Embryonic facial prominence (tissue), 1 donor: ENCODE results near the gene AKT3.

ENCODE experiments used
- DNase-seq: peaks from one replicate; pipeline ENCODE4 v3.0.0-alpha.2; 2016; ENCODE audit errors: extremely low spot score

The AKT3 gene

DNA sequence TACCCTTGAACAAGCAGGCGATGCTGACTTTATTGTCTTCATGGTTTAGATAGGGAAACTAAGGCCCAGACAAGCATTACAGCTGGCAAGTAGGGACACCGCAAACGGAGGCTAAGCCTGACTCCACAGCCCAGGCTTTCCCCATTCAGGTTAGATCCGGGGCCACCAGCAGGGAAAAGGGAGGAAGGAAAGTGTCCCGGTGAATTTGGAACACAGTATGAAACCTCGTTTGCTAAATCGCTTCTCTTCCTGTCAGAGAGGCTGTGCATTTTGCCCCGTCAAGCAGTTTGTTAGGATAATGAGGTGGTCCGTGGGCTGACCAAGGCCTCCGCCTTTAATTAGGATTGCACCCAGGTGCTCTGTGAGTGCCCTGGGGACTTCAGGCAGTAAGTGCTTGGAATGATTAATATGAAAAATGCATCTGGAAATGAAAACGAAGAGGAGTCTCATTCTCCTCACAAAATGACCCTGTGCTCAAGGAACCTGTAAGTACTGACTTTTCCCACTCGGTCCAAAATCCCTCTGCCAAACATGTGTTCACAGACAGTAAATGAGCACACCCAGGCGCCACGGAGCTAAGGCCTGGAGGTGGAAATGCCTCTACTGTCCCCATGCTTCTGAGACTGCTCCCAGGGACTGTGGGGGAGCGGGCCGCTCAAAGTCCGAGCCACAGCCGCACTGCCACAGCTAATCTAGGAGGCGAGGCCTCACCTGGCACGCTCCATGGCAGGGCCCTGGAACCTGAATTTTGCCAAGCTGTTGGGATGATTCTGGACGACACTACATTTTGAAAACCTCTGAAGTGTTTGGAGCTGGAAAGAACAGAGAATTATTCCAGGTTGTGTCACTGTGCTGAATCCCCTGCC is 360.1 kb downstream of the AKT3 start:
- DNase-seq, result no peak

DNA sequence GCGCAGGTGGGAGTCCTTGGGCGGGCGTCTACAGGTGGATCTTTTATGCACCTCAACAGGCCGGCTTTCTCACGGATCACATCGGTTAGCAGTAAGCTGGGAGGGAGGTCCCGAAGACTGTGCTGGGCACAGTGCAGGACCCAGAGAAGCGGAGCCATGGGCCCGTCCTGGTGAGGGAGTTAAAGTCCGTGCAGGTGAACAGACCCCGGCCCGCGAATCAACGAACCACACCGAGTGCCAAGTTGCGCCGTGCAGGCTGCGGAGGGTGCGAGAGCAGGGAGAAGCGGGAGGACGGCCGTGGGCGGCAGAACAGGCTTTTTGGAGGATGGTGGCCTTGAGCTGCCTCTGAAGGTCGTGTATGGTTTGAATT is 360.9 kb downstream of the AKT3 start:
- no peak for DNase-seq

DNA sequence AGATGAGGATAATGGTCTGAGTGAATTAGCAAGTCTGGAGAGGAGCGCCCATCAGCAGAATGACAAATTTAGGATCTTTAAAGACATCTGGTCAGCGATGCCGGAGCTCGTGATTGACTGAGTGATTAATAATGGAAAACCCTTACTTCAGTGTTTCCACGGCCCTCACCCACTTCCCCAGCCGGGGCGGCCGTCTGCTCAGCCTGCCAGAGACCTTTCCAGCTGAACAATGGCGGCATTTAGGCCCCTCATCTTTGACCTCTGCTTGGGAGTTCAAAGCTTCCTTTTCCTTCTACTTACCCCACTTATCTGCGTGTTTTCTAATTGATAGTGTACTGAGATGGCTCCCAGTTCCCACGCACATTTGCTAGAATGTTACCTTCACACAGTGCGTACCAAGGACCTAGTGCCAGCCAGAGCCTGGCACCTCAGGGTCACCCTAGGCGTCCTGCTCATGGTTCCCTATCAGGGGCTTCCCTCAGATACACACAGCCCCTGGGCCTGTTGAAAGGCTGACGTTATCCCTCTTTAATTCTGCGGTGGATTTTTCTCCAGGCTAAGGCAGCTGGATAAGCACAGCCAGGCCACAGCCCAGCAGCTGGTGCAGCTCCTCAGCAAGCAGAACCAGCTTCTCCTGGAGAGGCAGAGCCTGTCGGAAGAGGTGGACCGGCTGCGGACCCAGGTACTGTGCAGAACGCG is 361.4 kb downstream of the AKT3 start:
- no peak for DNase-seq

DNA sequence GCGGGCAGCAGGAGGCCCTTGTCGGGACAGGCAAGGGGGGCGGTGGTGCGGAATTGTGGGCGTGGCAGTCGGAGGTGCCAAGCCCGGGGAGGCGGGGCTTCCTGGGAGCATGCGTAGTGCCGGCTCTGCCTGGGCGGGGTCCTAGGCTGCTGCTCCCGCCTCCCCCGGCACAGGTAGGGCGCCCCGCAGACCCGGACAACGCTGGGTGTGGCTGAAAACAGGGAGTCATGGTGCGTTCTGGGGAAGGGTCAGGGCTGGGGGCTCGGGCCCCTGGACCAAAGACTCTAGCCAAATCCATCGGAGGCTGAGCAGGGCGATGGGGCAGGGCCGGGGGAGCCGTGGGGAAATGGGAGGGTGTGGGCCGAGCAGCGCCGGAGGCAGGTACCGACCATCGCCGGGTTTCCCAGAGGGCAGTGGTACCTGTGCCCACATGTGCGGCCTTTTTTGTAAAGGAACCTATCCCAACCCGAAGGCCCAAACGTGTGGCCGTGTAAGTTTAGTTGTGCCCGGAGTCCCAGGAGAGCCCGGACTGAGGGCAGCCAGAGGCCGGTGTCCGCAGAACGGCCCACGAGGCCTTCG is 362.3 kb downstream of the AKT3 start:
- DNase-seq, result no peak

DNA sequence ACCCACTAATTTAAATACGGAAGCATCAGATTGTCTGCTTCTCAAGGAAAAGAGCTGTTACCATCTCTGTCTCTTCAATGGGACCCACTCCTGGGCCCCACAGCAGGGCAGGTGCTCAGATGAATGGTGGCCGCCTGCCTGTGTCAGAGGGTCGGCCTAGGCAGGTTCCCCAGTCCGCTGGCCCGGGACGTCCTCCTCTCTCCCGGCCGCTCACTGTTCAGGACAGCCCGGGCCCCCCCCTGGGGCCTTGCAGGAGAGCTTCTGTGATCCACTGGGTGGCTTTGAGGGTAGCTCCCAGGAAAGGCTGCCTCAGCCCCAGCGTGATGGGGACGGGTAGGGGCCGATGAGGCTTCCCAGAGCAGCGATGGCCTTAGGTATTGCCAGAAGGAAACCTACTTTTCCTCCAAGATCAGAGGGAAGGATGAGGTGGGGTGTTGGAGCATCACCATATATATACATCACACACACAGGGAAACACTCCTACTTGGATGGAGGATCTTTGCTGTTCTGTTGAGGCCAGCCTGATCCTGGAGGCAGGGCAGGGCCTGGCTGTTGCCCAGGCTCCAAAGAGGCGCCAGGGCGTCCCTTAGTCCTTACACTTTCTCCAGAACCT is 362.9 kb downstream of the AKT3 start:
- no peak for DNase-seq

DNA sequence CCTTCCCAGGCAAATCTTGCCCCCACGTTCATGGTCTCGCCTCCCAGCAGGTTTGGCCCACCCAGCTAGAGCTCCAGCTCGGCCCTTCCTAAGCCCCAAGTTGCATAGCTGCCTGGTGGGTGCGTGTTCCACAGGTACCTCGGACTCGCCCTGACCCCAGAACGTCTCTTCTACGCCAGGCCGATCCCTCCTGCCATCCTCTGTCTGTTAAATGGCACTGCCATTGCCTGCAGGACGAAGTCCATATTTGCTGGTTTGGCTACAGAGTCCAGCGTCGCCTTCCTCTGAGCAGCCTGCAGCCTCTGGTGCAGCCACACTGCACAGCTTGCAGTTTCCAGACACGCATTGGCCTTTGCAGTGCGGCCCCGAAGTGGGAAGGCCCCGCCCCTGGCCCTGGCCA is 366.1 kb downstream of the AKT3 start:
- DNase-seq, result no peak

DNA sequence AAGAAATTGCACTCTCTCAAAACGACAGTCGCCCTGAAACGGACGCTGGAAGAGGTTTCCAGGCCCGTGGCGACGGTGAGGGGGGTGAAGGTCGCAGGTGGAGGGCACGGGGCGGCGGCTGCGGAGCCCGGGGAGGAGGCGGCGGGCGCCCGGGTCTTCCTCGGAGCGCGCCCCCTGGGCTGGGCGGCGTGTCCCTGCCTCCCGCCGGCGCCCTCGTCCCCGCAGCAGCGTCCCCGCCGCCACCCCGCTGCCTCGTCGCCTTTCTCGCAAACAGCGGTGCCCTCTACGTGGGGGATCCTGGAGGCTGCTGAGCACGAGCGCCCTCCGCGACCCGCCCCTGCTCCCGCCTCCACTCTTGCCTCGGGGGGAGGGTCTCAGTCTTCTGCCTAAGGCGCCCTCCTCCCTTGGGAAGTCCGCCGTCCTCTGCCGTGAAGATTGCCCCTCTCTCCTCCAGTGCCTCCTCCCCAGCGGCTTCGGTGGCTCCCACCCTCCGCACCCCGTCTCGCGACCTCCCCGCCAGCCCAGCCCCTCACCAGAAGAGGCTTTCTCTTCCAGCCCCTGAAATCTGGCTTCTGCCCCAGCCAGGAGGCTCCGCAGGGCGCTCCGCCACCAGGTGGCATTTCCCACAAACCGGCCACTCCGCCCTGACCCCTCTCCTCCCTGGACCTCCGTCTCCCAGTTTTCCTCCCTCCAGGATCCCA is 366.8 kb downstream of the AKT3 start:
- DNase-seq, result no peak

DNA sequence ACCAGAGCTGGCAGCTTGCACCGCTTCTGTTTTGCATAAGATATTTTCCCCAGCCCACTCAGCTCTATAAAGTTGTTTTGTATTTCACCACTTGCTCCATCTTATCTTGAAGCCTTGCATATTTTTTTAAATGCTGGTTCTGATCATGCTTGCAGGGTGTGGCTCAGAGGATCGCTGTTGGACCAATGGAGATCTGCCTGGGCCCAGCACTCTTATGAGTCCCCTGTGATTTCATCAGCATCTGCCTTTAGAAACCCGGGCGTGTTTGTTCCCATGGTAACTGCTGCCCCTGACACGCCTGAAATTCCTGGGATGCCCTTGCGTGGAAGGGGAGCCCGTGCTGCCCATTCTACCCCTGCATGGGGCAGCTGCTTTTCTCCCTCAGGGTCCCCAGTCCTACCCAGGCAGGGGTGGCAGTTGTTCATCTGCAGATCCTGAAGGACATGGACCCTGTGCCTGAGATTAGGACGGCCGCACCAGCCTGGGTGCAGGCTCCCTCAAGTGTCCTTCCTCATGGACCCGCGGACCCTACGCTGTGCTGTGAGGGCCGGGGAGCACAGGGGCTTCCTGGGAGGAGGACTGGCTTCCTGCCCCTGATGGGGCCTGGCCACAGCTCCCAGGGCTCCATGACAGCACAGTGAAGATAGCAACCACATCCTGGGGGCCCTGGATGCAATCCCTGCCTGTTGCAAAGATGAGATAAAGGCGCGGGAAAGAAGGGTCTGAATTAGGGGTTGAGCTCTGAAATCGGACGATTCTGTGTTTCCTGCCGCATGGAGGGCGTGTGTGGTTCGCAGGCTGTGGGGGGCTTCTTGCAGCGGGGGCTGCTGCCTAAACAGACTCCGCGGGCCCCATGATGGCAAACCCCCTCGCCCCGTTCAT is 367.7 kb downstream of the AKT3 start:
- DNase-seq, result no peak

DNA sequence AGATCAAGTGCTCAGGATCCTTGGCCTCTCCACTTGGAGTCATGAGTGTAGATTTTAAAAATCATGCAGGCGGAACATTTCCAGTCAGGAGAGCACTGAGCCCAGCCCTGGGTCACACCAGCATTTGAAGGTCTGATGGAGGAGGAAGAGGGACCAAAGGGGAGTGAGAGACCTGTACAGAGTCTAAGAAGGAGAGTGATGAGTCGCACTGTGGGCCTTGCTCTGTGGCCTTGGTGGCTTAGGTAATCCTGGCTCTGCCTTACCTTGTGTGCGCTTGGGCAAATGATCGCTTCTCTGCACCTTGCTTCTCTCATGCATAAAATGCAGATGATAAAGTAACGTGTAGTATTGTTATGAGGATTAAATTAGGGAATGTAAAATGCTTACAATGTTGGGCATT is 368.9 kb downstream of the AKT3 start:
- DNase-seq, result no peak

DNA sequence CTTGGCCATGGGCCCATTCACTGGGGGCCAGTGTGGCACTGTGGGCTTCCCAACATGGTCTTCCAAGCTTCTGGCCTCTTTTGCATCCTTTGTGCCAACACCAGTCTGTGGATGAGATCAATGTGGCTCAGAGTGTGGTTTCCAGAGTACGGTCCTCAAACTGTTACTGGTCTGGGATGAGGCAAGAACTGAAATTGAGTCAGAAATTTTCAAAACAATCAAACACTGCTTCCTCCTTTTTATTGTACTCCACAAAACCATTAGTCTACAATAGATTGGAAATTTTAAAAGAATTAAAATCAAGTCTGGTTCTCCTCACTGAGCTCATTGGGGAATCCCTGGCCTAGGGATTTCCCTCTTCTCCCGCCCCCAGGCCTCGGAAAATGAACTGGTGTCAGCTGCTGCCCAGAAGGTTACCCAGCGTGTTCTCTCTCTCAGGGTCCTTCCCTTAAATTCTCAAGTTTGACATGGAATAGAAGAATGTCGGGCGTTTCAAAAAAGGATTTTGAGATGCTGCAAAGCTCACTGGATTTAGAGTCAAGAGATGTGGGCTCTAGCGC is 372.2 kb downstream of the AKT3 start:
- DNase-seq, result no peak

DNA sequence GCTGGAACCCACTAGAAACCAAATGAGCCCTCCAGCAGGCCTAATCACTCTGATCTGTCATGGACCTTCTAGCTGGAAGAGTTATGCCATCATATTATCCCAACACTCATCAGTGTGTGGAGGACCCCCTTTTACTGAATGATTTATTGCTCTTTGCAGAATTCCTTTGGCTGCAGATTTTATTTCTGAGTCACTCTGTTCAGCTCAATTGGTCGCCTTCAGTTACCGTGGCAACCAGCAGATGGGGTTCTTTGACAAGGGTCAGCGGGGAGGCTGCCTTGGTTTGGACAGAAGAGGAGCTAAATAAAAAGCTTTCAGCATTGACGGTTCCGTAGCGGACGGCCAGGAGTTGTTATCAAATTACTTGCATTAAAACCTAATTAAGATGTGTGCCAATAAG is 374.1 kb downstream of the AKT3 start:
- DNase-seq, result no peak

DNA sequence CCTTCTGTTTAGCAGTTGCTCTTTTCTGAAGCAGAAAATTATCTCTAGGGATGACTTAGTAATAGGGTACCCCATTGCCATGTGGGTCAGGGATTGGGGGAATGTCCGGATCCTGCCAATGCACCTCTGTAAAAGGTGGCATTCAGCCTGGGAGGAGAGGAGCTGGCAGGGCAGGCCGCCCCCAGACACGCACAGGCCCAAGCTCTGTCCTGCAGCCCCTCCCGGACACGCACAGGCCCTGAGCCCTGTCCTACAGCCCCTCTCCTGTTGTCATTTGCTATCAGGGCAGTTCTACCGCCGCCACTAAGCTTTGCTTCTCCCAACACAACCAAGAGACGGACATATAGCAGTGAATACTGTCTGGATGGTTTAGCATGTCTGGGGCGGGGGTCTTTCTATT is 375.1 kb downstream of the AKT3 start:
- no peak for DNase-seq

DNA sequence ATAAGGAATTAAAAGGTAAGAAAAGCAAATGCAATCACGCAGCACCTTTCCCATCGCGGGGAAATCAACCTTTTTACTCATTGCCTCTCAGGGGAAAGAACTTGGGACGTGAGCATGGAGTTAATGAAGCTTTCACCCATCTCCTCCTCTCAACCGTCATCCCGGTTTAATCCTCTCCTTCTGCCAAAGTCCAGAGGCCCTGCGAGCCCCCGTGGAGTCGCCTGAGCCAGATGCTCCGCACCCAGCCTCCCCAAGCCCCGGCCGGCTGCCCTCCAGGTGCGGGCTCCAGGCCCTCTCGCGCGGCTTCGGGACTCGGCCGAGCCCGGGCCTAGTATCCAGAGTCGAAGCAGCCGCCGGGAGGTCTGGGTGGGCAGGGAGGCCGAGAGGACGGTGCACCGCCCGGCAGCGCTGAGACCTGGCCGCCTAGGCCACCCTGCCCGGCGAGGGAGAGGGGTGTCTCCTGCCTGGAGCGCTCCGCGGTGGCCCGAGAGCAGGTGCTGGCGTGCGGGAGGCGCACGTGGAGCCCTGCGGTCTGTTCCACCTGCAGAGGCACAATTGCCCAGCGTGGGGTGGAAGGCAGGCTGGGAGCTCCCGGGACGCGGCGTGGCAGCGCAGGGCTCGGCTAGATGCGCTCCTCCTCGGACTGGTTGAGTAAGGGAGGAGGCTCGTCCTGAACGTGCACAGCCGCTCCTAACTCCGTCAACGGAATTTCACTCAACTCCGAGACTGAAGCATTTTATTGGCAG is 375.7 kb downstream of the AKT3 start:
- no peak for DNase-seq

DNA sequence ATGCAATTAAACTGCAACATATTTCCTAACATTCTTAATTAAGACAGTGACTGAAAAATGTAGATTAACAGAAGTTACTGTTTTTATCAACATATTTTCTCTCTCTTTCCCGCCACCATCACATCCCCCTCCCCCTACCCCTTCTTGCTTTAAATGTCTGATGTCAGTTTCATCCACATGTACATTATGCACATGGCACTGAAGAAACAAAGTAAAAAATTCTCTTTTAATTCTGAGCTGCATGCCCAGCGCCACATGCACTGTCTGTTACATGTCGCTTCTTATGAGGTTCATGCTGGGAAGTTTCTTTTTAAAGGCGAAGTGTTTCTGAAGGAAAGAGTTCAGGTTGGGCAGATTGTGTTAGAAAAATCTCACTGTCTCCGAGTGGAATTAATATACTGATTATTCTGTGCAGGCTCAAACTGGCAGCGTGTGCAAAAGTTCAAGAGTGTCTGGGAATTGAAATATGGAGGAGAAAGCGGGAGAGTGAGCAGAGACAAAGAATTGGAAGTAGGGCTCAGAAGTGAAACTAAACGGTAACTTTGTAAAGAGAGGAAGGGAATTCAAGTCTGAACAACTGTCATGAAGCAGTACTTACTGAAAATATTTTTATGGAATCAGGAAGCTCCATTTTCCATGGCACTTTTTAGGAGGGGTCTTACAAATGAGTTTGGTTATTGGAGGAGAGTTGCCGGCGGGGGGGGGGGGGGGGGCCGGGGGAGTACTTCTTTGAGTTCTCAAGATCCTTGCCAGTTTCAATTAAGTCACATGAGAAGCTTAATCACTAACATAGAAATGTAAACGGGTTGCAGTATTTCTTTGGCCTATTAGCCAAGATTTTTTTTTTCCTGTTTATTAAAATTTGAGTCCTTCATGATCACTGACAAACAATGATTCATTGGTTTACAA is 376.6 kb downstream of the AKT3 start:
- DNase-seq, result no peak

DNA sequence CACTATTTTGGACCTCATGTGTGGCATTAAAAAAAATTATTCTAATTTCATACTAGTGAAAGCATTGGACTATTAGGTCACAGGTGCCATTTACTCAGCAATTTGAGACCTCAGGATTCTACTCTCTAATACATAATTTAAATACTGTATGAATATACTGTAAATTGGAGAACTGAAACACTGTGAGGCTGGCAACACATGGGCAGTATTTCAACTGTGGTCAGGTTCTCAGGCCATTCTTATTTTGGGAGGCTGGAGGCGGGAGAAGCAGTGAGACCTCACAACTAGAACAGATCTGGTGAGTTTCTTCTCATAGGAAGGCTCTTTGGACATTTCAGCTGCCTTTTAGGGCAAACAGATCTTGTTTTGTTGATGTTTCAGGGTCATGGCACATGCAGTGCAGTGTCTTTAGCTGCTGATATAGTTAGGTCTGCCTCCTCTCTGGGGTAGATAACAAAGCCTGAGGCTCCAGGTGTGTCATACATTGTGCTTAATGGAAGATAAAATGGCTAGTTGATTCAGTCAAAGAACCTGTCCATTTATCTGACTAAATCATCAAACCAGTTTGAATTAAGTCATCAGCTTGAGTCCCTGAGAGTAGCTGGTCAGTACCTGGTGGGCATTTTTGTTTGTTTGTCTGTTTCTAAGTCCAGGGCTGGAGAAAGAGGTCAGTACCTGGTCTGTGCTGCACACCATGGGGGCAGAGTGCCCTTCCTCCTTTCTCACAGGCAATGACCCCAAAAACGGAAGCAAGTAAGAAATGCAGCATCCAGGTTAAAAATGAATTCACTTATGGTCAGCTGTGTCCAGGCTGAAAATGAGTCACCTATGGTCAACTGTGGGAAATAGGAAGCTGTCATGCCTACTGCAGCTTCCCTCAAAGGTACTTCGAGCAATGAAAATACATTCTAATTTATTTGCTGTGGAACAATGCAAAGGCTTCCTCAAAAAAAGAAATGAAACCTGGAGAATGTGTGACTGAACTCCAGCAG is 378.0 kb downstream of the AKT3 start:
- DNase-seq, result no peak

DNA sequence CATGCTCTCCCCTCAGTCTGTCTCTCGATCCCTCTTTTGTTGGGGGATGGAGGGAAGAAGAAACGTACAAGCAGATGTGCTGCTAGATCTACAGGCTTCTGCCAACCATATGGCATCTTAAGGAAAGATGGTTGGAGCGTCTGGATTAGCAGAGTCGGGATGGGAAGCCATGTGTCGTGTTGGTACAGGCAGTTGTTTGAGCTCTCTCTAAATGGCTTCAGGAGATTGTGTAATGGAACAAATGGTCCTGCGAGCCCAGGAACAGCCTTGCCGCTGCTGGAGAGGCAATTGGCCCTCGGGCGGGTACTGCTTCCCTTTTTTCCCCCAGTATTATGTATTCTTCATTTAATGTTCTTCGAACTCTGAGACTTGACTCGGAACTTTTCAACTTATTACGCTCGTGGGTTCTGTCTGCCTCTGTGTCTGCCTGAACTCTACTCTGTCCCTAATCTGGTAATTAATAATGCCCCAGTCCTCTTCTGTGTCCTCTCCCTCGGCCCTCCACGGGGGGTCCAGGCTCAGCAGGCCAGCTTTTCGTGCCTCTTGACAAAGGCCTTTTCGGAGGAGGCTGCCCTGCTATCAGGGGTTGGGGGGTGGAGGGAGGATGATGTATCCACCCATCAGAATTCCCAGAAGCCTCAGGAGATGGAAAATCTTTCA is 378.9 kb downstream of the AKT3 start:
- DNase-seq, result no peak

DNA sequence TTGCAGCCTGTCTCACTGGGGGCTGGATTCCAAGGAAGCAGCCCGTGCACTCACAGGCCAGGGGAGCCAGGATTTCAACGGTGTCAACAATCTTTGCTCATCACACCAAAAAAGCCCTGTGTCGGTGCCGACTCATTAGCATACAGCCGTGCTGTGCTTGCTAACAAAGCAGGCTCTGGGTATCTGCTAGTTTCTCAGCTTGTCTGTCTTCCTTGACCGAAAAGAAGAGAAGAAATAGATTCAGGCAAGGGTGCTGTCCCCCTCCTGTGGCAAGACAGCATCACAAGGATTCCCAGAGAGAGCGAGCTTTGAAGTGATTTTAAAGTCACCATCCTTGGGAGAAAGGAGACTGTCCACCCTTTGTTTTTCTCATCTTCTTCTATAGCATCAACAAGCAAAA is 379.5 kb downstream of the AKT3 start:
- no peak for DNase-seq
